Keratinocyte (primary cell): ENCODE results near the gene PRKAB1. TPM values are rescaled to one million over a fixed set of nuclear protein-coding genes. Genes with fewer than 3 reads are reported as not detected.

Experiments used
- DNase-seq: peaks from one replicate; pipeline ENCODE4 v3.0.0-alpha.2; 2011; ENCODE audit warnings: low read depth, missing footprints, low spot score
- FAIRE-seq: peaks from 2 replicates; lab custom pipeline; 2011; peaks lifted over from hg19 to GRCh38; lab: Jason Lieb, UNC
- H2AFZ ChIP-seq: 2 replicates; pipeline ENCODE4 v1.6.0; 2012; ENCODE audit warnings: low read length, control low read depth, inconsistent platforms; ENCODE audit not compliant: control insufficient read depth
- H3K27ac ChIP-seq: 2 replicates; pipeline ENCODE4 v1.5.1; 2011; ENCODE audit warnings: low read length; ENCODE audit not compliant: control insufficient read depth, insufficient read depth
- H3K27me3 ChIP-seq: 3 replicates; pipeline ENCODE4 v1.6.0; 2011; ENCODE audit warnings: low read length; ENCODE audit not compliant: control insufficient read depth, insufficient read depth; ENCODE audit errors: extremely low read depth
- H3K36me3 ChIP-seq, 2 experiments: 2 replicates in 1 of 2; 3 replicates in 1 of 2; pipeline ENCODE4 v1.5.1; 2011; ENCODE audit warnings: low read length in 2 of 2, mild to moderate bottlenecking in 1 of 2; ENCODE audit not compliant: control insufficient read depth in 2 of 2, insufficient read depth in 2 of 2; ENCODE audit errors: extremely low read depth in 1 of 2
- H3K4me1 ChIP-seq: 3 replicates; pipeline ENCODE4 v1.5.1; 2011; ENCODE audit warnings: low read length; ENCODE audit not compliant: control insufficient read depth, insufficient read depth; ENCODE audit errors: extremely low read depth
- H3K4me2 ChIP-seq: 3 replicates; pipeline ENCODE4 v1.6.0; 2011; ENCODE audit warnings: low read depth, low read length; ENCODE audit not compliant: control insufficient read depth, insufficient read depth; ENCODE audit errors: extremely low read depth
- H3K4me3 ChIP-seq, 3 experiments: fragments of 200-600 bp in 1 of 3; sonication (generic) in 1 of 3; 2 replicates in 2 of 3; 3 replicates in 1 of 3; pipeline ENCODE4 v1.5.1; 2011 to 2016; ENCODE audit warnings: low read length in 3 of 3, mild to moderate bottlenecking in 3 of 3, control low read depth in 2 of 3, inconsistent platforms in 1 of 3, low read depth in 1 of 3, mixed read lengths in 1 of 3, mixed run types in 1 of 3, moderate library complexity in 1 of 3; ENCODE audit not compliant: control insufficient read depth in 2 of 3, insufficient read depth in 2 of 3; ENCODE audit errors: extremely low read depth in 1 of 3
- H3K79me2 ChIP-seq: 2 replicates; pipeline ENCODE4 v1.6.0; 2012; ENCODE audit warnings: low read length; ENCODE audit not compliant: control insufficient read depth, insufficient read depth
- H3K9ac ChIP-seq: 3 replicates; pipeline ENCODE4 v1.6.0; 2011; ENCODE audit warnings: low read length; ENCODE audit not compliant: control insufficient read depth, insufficient read depth; ENCODE audit errors: extremely low read depth
- H3K9me1 ChIP-seq: 3 replicates; pipeline ENCODE4 v1.6.0; 2011; ENCODE audit warnings: low read length; ENCODE audit not compliant: control insufficient read depth, insufficient read depth; ENCODE audit errors: extremely low read depth
- H3K9me3 ChIP-seq: 2 replicates; pipeline ENCODE4 v1.5.1; 2012; ENCODE audit warnings: low read depth, low read length; ENCODE audit not compliant: control insufficient read depth
- H4K20me1 ChIP-seq: 3 replicates; pipeline ENCODE4 v1.6.0; 2011; ENCODE audit warnings: low read length; ENCODE audit not compliant: control insufficient read depth, insufficient read depth; ENCODE audit errors: extremely low read depth
- EZH2 ChIP-seq: IDR thresholded peaks from one replicate; pipeline ENCODE4 v1.6.1; 2012; ENCODE audit warnings: inconsistent platforms, mild to moderate bottlenecking, low read length, moderate library complexity
- dilution Hi-C: fragments of 300-500 bp; cut with MboI; formaldehyde crosslinking; loops from one replicate; pipeline ENCODE4 v1.7.0; 2020; ENCODE audit warnings: low sequenced_read_pairs; ENCODE audit not compliant: extremely low pct_ligation_motif_present
- polyA plus RNA-seq, 5 experiments: library from polyadenylated mRNA; depleted of rRNA in 3 of 5; stranded (reverse) in 3 of 5; stranded (forward) in 1 of 5; unstranded in 1 of 5; fragments of >200 nt; gene quantifications; 1 replicate in 1 of 5; 2 replicates in 3 of 5; 3 replicates in 1 of 5; pipeline versions ENCODE4 v1.2.1 to v1.2.3, GENCODE V29; 2011 to 2012; ENCODE audit warnings: missing spikeins in 2 of 5, low read depth in 1 of 5, low replicate concordance in 1 of 5
- TF ChIP-seq, protein P1 (sequence below), 3 experiments: IDR thresholded peaks in 1 of 3; conservative IDR thresholded peaks in 1 of 3; optimal IDR thresholded peaks in 1 of 3; 2 replicates in 2 of 3; 3 replicates in 1 of 3; pipeline versions ENCODE3 to v1.5.1; 2011; ENCODE audit warnings: low read length in 3 of 3, mild to moderate bottlenecking in 3 of 3, moderate library complexity in 2 of 3, control low read depth in 1 of 3, inconsistent platforms in 1 of 3; ENCODE audit not compliant: insufficient read depth in 2 of 3; ENCODE audit errors: extremely low read depth in 1 of 3

PRKAB1 gene
- polyA plus RNA-seq, 1 donor (not counting 4 experiments of a cell fraction or from before 2014, with no cell fraction given) = 22.0 TPM

DNA sequence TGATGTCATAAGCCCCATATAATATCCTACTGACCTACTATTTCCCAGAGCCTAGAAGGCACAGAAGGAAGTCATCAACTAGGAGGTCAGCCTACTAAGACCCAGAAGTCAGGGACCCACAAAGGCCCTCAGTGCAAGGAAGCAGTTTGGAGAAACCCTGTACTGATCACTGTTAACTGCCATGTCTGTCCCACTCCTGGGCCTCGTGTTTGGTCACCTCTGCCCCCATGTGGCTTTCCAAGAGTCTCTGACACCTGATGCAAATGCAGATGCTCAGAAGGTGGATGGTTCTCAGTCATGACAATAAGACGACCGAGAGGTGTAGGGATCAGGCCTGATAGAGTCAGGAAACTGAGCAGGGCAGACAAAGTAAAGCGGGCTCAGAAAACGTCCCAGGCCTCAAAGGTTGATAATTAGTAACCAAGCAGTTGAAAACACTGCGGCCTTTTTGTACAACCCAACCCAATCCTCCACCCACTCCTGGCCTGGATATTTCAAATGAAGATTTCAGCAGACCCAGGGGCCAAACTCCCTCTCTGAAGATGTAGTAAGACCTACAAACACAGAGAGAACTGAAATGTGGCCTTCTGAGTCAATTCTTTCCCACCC is 23.4 kb downstream of the PRKAB1 start:
- dilution Hi-C loops = no loop called here
- H3K9me3 ChIP-seq = no peaks in the 10 kb centered on the region
- no peaks in the 10 kb centered on the region for H3K27me3 ChIP-seq
- H3K4me3 ChIP-seq = no peak overlapping the region
- H4K20me1 ChIP-seq = no peaks in the 10 kb centered on the region
- H3K9ac ChIP-seq = no peak overlapping the region
- no peaks in the 10 kb centered on the region for H3K9me1 ChIP-seq
- no peak overlapping the region for H2AFZ ChIP-seq
- H3K4me2 ChIP-seq = no peak overlapping the region
- no peaks in the 10 kb centered on the region for H3K79me2 ChIP-seq
- peaks cover 3% of the 10 kb centered on the region for H3K4me1 ChIP-seq
- H3K36me3 ChIP-seq = peaks cover 0 to 5% of the 10 kb centered on the region in 2 experiments
- no peak for FAIRE-seq
- H3K27ac ChIP-seq = no peak overlapping the region
- no peak for TF ChIP-seq EZH2
- TF ChIP-seq, protein P1, sequence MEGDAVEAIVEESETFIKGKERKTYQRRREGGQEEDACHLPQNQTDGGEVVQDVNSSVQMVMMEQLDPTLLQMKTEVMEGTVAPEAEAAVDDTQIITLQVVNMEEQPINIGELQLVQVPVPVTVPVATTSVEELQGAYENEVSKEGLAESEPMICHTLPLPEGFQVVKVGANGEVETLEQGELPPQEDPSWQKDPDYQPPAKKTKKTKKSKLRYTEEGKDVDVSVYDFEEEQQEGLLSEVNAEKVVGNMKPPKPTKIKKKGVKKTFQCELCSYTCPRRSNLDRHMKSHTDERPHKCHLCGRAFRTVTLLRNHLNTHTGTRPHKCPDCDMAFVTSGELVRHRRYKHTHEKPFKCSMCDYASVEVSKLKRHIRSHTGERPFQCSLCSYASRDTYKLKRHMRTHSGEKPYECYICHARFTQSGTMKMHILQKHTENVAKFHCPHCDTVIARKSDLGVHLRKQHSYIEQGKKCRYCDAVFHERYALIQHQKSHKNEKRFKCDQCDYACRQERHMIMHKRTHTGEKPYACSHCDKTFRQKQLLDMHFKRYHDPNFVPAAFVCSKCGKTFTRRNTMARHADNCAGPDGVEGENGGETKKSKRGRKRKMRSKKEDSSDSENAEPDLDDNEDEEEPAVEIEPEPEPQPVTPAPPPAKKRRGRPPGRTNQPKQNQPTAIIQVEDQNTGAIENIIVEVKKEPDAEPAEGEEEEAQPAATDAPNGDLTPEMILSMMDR (optimal IDR thresholded peaks at IDR 0.05 in 1 of 3, IDR thresholded peaks at IDR 0.05 in 1 of 3, conservative IDR thresholded peaks at IDR 0.05 in 1 of 3; ENCODE audit: extremely low read depth in 1 of 3, insufficient read depth in 2 of 3, low read length in 3 of 3) = no peak
- no peak for DNase-seq

DNA sequence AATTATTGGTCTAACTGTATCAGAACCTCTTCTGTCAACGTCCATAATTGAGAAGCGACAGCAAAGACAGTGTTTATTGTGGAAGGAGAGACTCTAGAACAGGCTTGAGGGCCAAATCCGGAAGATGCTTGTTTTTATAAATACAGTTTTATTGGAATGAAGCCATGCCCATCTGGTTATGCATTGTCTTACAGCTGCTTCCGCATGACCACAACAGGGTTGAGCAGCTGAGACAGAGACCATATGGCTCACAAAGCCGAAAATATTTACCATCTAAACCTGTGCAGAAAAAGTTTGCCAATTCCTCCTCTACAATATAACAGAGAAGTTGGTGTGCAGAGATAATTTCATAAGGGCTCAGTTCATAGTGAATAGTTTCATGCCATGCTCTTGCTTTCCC is 24.5 kb downstream of the PRKAB1 start:
- no peaks in the 10 kb centered on the region for H3K27me3 ChIP-seq
- TF ChIP-seq EZH2 = no peak
- TF ChIP-seq, protein P1 (optimal IDR thresholded peaks at IDR 0.05 in 1 of 3, IDR thresholded peaks at IDR 0.05 in 1 of 3, conservative IDR thresholded peaks at IDR 0.05 in 1 of 3; ENCODE audit: extremely low read depth in 1 of 3, insufficient read depth in 2 of 3, low read length in 3 of 3) = no peak
- no peaks in the 10 kb centered on the region for H4K20me1 ChIP-seq
- no peaks in the 10 kb centered on the region for H3K9me1 ChIP-seq
- FAIRE-seq (no peak), DNase-seq (no peak)
- H3K9me3 ChIP-seq = no peaks in the 10 kb centered on the region
- no peaks in the 10 kb centered on the region for H3K79me2 ChIP-seq
- no peak overlapping the region for H2AFZ ChIP-seq
- peaks cover 0 to 4% of the 10 kb centered on the region in 2 experiments for H3K36me3 ChIP-seq
- H3K4me1 ChIP-seq = peaks cover 3% of the 10 kb centered on the region
- no peak overlapping the region for H3K27ac ChIP-seq
- no peak overlapping the region for H3K9ac ChIP-seq
- dilution Hi-C loops = no loop called here
- no peak overlapping the region for H3K4me2 ChIP-seq
- no peak overlapping the region for H3K4me3 ChIP-seq
